PC-3 (cell line): ENCODE measurements around the gene SPSB3.

Experiments
- EZH2 ChIP-seq: fragments of 300-600 bp; sonication (generic); IDR thresholded peaks from one replicate; pipeline ENCODE4 v1.6.1; 2017; ENCODE audit warnings: antibody characterized with exemption, mild to moderate bottlenecking, low read length; ENCODE audit not compliant: unreplicated experiment
- EZH2phosphoT487 ChIP-seq: fragments of 300-600 bp; sonication (generic); IDR thresholded peaks from 2 replicates; pipeline ENCODE4 v1.6.1; 2018; ENCODE audit warnings: mild to moderate bottlenecking, antibody characterized with exemption, low read length, borderline replicate concordance
- TF ChIP-seq, protein P1 (sequence below): fragments of 300-600 bp; sonication (generic); conservative IDR thresholded peaks from 2 replicates; pipeline ENCODE4 v1.5.1; 2017; ENCODE audit warnings: antibody characterized with exemption, low read depth, mild to moderate bottlenecking, low read length

DNA sequence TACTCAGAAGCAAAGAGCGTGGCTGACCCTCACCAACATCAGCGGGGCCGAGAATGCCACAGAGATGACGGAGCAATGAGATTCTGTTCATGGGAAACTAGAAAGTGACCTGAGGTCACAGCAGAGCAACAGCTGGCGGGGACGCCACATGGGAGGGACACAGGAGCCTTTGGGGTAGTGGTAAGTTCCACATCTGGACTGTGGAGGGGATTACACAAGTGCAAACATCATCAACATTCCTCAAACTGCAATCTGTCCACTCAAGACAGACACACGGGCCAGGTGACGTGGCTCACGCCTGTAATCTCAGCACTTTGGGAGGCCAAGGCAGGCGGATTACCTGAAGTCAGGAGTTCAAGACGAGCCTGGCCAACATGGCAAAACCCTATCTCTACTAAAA, 33.1 kb upstream of the SPSB3 start:
- TF ChIP-seq, protein P1, sequence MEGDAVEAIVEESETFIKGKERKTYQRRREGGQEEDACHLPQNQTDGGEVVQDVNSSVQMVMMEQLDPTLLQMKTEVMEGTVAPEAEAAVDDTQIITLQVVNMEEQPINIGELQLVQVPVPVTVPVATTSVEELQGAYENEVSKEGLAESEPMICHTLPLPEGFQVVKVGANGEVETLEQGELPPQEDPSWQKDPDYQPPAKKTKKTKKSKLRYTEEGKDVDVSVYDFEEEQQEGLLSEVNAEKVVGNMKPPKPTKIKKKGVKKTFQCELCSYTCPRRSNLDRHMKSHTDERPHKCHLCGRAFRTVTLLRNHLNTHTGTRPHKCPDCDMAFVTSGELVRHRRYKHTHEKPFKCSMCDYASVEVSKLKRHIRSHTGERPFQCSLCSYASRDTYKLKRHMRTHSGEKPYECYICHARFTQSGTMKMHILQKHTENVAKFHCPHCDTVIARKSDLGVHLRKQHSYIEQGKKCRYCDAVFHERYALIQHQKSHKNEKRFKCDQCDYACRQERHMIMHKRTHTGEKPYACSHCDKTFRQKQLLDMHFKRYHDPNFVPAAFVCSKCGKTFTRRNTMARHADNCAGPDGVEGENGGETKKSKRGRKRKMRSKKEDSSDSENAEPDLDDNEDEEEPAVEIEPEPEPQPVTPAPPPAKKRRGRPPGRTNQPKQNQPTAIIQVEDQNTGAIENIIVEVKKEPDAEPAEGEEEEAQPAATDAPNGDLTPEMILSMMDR, result no peak
- TF ChIP-seq EZH2, result no peak
- no peak for TF ChIP-seq EZH2phosphoT487
